B cell (primary cell): ENCODE measurements around the gene RNF111.

Experiments used
- EZH2 ChIP-seq: IDR thresholded peaks from 2 replicates; pipeline ENCODE4 v1.6.1; 2012; ENCODE audit warnings: borderline replicate concordance, low read depth, mild to moderate bottlenecking, moderate library complexity, low read length; ENCODE audit not compliant: insufficient read depth, poor library complexity, severe bottlenecking
- TF ChIP-seq, protein P1 (sequence below): fragments of 200-600 bp; IDR thresholded peaks from one replicate; pipeline ENCODE4 v1.8.0; 2022; ENCODE audit warnings: antibody characterized with exemption, mild to moderate bottlenecking

DNA sequence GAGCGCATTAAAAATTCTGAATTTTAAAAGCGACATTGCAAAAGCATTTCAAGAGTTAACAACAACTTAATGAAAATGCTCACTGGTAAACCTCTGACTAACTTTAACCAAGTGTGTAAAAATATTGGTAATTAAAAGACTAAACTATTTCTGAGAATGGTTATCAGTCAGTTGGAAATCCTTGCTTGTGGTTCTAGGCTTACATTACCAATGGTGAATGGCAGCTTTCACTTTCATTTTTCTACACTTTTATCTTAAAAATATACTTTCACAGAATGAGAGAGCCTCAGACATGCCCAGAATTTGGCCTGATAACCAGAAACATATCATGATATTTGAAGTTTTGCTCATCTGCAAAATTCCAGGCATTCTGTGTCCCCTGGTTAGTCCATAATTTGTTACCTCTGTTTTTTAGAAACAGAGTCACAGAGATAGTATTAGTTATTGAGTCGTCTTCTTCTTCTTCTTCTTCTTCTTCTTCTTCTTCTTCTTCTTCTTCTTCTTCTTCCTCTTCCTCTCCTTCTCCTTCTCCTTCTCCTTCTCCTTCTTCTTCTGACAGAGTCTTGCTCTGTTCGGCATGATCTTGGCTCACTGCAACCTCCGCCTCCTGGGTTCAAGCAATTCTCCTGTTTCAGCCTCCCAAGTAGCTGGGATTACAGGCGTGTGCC is 5.5 kb upstream of the RNF111 start:
- TF ChIP-seq, protein P1, sequence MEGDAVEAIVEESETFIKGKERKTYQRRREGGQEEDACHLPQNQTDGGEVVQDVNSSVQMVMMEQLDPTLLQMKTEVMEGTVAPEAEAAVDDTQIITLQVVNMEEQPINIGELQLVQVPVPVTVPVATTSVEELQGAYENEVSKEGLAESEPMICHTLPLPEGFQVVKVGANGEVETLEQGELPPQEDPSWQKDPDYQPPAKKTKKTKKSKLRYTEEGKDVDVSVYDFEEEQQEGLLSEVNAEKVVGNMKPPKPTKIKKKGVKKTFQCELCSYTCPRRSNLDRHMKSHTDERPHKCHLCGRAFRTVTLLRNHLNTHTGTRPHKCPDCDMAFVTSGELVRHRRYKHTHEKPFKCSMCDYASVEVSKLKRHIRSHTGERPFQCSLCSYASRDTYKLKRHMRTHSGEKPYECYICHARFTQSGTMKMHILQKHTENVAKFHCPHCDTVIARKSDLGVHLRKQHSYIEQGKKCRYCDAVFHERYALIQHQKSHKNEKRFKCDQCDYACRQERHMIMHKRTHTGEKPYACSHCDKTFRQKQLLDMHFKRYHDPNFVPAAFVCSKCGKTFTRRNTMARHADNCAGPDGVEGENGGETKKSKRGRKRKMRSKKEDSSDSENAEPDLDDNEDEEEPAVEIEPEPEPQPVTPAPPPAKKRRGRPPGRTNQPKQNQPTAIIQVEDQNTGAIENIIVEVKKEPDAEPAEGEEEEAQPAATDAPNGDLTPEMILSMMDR = no peak
- no peak for TF ChIP-seq EZH2
